Right lung (tissue), 5 donors: ENCODE results near the gene TLDC2. TPM values are rescaled to one million over a fixed set of nuclear protein-coding genes. Genes with fewer than 3 reads are reported as not detected.

Experiments used
- DNase-seq, 2 donors: peaks; one replicate each; pipeline ENCODE4 v3.0.0-alpha.2; 2013
- polyA plus RNA-seq, 5 donors: library from polyadenylated mRNA; unstranded; fragments of 120-200 nt; gene quantifications; one replicate each; pipeline versions ENCODE4 v1.2.1 to v1.2.3, GENCODE V29; 2013; ENCODE audit warnings: inconsistent platforms in 1 of 5, low replicate concordance in 1 of 5; ENCODE audit not compliant: insufficient read length in 5 of 5, insufficient read depth in 1 of 5

The TLDC2 gene
- polyA plus RNA-seq, 5 donors = 0.43 to 1.8 (median 1.6) TPM

GRCh38 chr20:36849333-36850065 lies 26.4 kb upstream of the TLDC2 start:
- no peak for DNase-seq

GRCh38 chr20:36850759-36851158 lies 25.2 kb upstream of the TLDC2 start:
- no peak for DNase-seq

GRCh38 chr20:36851490-36851889 lies 24.4 kb upstream of the TLDC2 start:
- DNase-seq = no peak

- DNase-seq = no peak
Observed at GRCh38 chr20:36852187-36852586, 23.8 kb upstream of the TLDC2 start.

- DNase-seq = no peak
Observed at GRCh38 chr20:36854348-36855240, 21.3 kb upstream of the TLDC2 start.

- DNase-seq = no peak
Observed at GRCh38 chr20:36855241-36855657, 20.7 kb upstream of the TLDC2 start.

GRCh38 chr20:36856195-36856594 lies 19.7 kb upstream of the TLDC2 start:
- DNase-seq = no peak

GRCh38 chr20:36856691-36857635 lies 19.0 kb upstream of the TLDC2 start:
- DNase-seq = no peak

GRCh38 chr20:36859282-36859555 lies 16.7 kb upstream of the TLDC2 start:
- no peak for DNase-seq

GRCh38 chr20:36859700-36860330 lies 16.1 kb upstream of the TLDC2 start:
- no peak for DNase-seq

GRCh38 chr20:36860339-36860738 lies 15.6 kb upstream of the TLDC2 start:
- DNase-seq = no peak

- DNase-seq = no peak
Observed at GRCh38 chr20:36860811-36861624, 14.9 kb upstream of the TLDC2 start.

GRCh38 chr20:36861625-36861874 lies 14.4 kb upstream of the TLDC2 start:
- DNase-seq = no peak

GRCh38 chr20:36861875-36862801 lies 13.8 kb upstream of the TLDC2 start:
- DNase-seq = peak; percentile 78 to 84

- DNase-seq = no peak
Observed at GRCh38 chr20:36862857-36863668, 12.9 kb upstream of the TLDC2 start.

- no peak for DNase-seq
Observed at GRCh38 chr20:36865076-36865860, 10.7 kb upstream of the TLDC2 start.

GRCh38 chr20:36865861-36866149 lies 10.1 kb upstream of the TLDC2 start:
- DNase-seq = no peak

- DNase-seq = no peak
Observed at GRCh38 chr20:36866164-36866563, 9.8 kb upstream of the TLDC2 start.
